GM23338 (cell line): ENCODE measurements around the gene LIAS. TPM values are rescaled to one million over a fixed set of nuclear protein-coding genes. Genes with fewer than 3 reads are reported as not detected.

ENCODE experiments used
- ATAC-seq: fragments of 200-7000 bp; cut with Tn5 transposase; 3 replicates; pipeline ENCODE4 v1.9.1; 2020
- DNase-seq: peaks from one replicate; pipeline ENCODE4 v3.0.0-alpha.2; 2015; ENCODE audit warnings: low spot score
- H2AFZ ChIP-seq: fragments of 200-600 bp; sonication (generic); 2 replicates; pipeline ENCODE4 v1.8.0; 2016; ENCODE audit warnings: antibody characterized with exemption, mild to moderate bottlenecking, moderate library complexity
- H3F3A ChIP-seq: fragments of 200-600 bp; sonication (generic); replicated peaks from 2 replicates; pipeline ENCODE4 v1.8.0; 2017; ENCODE audit warnings: antibody characterized with exemption, mixed run types, low read depth
- H3K27ac ChIP-seq: fragments of 200-600 bp; sonication (generic); 2 replicates; pipeline ENCODE4 v1.6.1; 2016; ENCODE audit warnings: low read depth
- H3K27me3 ChIP-seq: fragments of 200-600 bp; sonication (generic); 2 replicates; pipeline ENCODE4 v1.8.0; 2016; ENCODE audit warnings: mild to moderate bottlenecking, mixed run types, moderate library complexity; ENCODE audit not compliant: insufficient read depth
- H3K36me3 ChIP-seq: fragments of 200-600 bp; sonication (generic); 2 replicates; pipeline ENCODE4 v1.8.0; 2016; ENCODE audit warnings: mild to moderate bottlenecking; ENCODE audit not compliant: insufficient read depth
- H3K4me1 ChIP-seq: fragments of 200-600 bp; sonication (generic); 2 replicates; pipeline ENCODE4 v1.8.0; 2016; ENCODE audit warnings: mild to moderate bottlenecking, moderate library complexity; ENCODE audit not compliant: insufficient read depth
- H3K4me2 ChIP-seq: fragments of 200-600 bp; sonication (generic); 2 replicates; pipeline ENCODE4 v1.7.1; 2017; ENCODE audit warnings: mixed run types
- H3K4me3 ChIP-seq: fragments of 200-600 bp; sonication (generic); 2 replicates; pipeline ENCODE4 v1.6.1; 2016; ENCODE audit warnings: mixed run types
- H3K79me2 ChIP-seq: fragments of 200-600 bp; sonication (generic); replicated peaks from 2 replicates; pipeline ENCODE4 v1.8.0; 2017; ENCODE audit warnings: mild to moderate bottlenecking; ENCODE audit not compliant: insufficient read depth
- H3K9me2 ChIP-seq: fragments of 200-600 bp; sonication (generic); 2 replicates; pipeline ENCODE4 v1.8.0; 2017; ENCODE audit not compliant: insufficient read depth
- H4K20me1 ChIP-seq: fragments of 200-600 bp; sonication (generic); replicated peaks from 2 replicates; pipeline ENCODE4 v1.8.0; 2017; ENCODE audit warnings: mild to moderate bottlenecking; ENCODE audit not compliant: insufficient read depth
- H3K27ac Mint-ChIP-seq: 2 replicates; pipeline ENCODE4 v1.8.0; 2020; ENCODE audit warnings: inconsistent platforms, mild to moderate bottlenecking, moderate library complexity, mixed read lengths
- H3K27me3 Mint-ChIP-seq: 3 replicates; pipeline ENCODE4 v1.8.0; 2022; ENCODE audit warnings: low read depth, mild to moderate bottlenecking, moderate library complexity, mixed read lengths, inconsistent platforms; ENCODE audit not compliant: insufficient read depth, poor library complexity
- H3K36me3 Mint-ChIP-seq: 3 replicates; pipeline ENCODE4 v1.8.0; 2021; ENCODE audit warnings: low read depth, mild to moderate bottlenecking, inconsistent platforms, moderate library complexity, mixed read lengths
- H3K4me1 Mint-ChIP-seq: 3 replicates; pipeline ENCODE4 v1.8.0; 2020; ENCODE audit warnings: mild to moderate bottlenecking, inconsistent platforms, mixed read lengths
- H3K4me3 Mint-ChIP-seq: 3 replicates; pipeline ENCODE4 v1.8.0; 2021; ENCODE audit warnings: moderate library complexity, mild to moderate bottlenecking, inconsistent platforms, mixed read lengths
- H3K9me3 Mint-ChIP-seq: 3 replicates; pipeline ENCODE4 v1.8.0; 2020; ENCODE audit warnings: moderate library complexity, mild to moderate bottlenecking, inconsistent platforms, mixed read lengths
- CREB1 ChIP-seq: fragments of 250-450 bp; sonication (Bioruptor Pico); IDR thresholded peaks from 2 replicates; pipeline ENCODE4 v1.5.0; 2020; ENCODE audit warnings: low read depth, mild to moderate bottlenecking, moderate library complexity
- EZH2 ChIP-seq: fragments of 200-600 bp; sonication (generic); IDR thresholded peaks from one replicate; pipeline ENCODE4 v1.8.0; 2017; ENCODE audit warnings: antibody characterized with exemption, mild to moderate bottlenecking, low read depth; ENCODE audit not compliant: unreplicated experiment
- EZH2phosphoT487 ChIP-seq: fragments of 200-600 bp; sonication (generic); IDR thresholded peaks from one replicate; pipeline ENCODE4 v1.8.1; 2018; ENCODE audit warnings: antibody characterized with exemption; ENCODE audit not compliant: unreplicated experiment
- JUNB ChIP-seq: IDR thresholded peaks from one replicate; pipeline ENCODE4 v1.6.1; 2016; ENCODE audit warnings: antibody characterized with exemption; ENCODE audit not compliant: unreplicated experiment
- NANOG ChIP-seq: IDR thresholded peaks from 2 replicates; pipeline ENCODE4 v1.6.1; 2016; ENCODE audit warnings: antibody characterized with exemption, borderline replicate concordance
- POLR2AphosphoS5 ChIP-seq: IDR thresholded peaks from 2 replicates; pipeline ENCODE4 v1.6.1; 2016; ENCODE audit warnings: antibody characterized with exemption, low read depth
- STAT1 ChIP-seq: IDR thresholded peaks from one replicate; pipeline ENCODE4 v1.6.1; 2016; ENCODE audit warnings: antibody characterized with exemption; ENCODE audit not compliant: unreplicated experiment
- ZNF114 ChIP-seq: fragments of 250-450 bp; sonication (Bioruptor Pico); IDR thresholded peaks from 2 replicates; pipeline ENCODE4 v1.5.0; 2020; ENCODE audit warnings: mild to moderate bottlenecking, moderate library complexity
- ZNF331 ChIP-seq: fragments of 250-450 bp; sonication (Bioruptor Pico); IDR thresholded peaks from 2 replicates; pipeline ENCODE4 v1.5.0; 2020; ENCODE audit warnings: low read depth, mild to moderate bottlenecking, moderate library complexity
- polyA plus RNA-seq: library from polyadenylated mRNA; unstranded; fragments of >200 nt; fragmentation: Nextera tagmentation; extraction: Ambion mirVana; gene quantifications from 2 replicates; pipeline ENCODE4 v1.2.1, GENCODE V29; 2016
- total RNA-seq: library from RNA; depleted of rRNA; stranded (reverse); fragments of >200 nt; shearing (Covaris generic); gene quantifications from 2 replicates; pipeline ENCODE4 v1.2.3, GENCODE V29; 2014
- TF ChIP-seq, protein P1 (sequence below), 2 experiments: fragments of 200-600 bp in 1 of 2; sonication (generic) in 1 of 2; conservative IDR thresholded peaks; 2 replicates each; pipeline versions ENCODE4 v1.5.1 to v1.6.1; 2016 to 2017; ENCODE audit warnings: antibody characterized with exemption in 2 of 2, low read depth in 2 of 2, mild to moderate bottlenecking in 2 of 2, moderate library complexity in 1 of 2
- TF ChIP-seq, protein P2 (sequence below): IDR thresholded peaks from 2 replicates; pipeline ENCODE4 v1.6.1; 2016; ENCODE audit warnings: antibody characterized with exemption
- TF ChIP-seq, protein P3 (sequence below): fragments of 250-450 bp; sonication (Bioruptor Pico); IDR thresholded peaks from 2 replicates; pipeline ENCODE4 v1.5.0; 2020; ENCODE audit warnings: mild to moderate bottlenecking, moderate library complexity
- TF ChIP-seq, protein P4 (sequence below): IDR thresholded peaks from one replicate; pipeline ENCODE4 v1.6.1; 2018; ENCODE audit warnings: antibody characterized with exemption; ENCODE audit not compliant: unreplicated experiment

The LIAS gene
- total and polyA plus RNA-seq, 2 experiments from 2014 or later: 17.5 to 18.7 TPM

DNA sequence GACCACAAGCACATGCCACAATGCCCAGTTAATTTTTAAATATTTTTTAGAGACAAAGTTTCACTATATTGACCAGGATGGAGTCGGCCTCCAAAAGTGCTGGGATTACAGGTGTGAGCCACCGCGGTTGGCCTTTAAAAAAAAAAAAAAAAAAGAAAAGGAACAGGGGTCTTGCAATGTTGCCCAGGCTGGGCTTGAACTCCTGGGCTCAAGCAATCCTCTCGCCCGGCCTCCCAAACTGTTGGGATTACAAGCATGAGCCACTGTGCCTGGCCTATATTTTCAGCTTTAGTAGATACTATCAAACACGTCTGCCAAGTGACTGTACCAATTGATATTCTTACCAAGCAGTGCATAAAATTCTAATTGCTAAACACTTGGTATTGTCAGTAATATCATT lies 59.6 kb downstream of the LIAS start:
- TF ChIP-seq POLR2AphosphoS5: no peak
- TF ChIP-seq ZNF331: no peak
- no peak for TF ChIP-seq NANOG
- no peak for TF ChIP-seq JUNB
- no peak for TF ChIP-seq STAT1
- TF ChIP-seq, protein P1, sequence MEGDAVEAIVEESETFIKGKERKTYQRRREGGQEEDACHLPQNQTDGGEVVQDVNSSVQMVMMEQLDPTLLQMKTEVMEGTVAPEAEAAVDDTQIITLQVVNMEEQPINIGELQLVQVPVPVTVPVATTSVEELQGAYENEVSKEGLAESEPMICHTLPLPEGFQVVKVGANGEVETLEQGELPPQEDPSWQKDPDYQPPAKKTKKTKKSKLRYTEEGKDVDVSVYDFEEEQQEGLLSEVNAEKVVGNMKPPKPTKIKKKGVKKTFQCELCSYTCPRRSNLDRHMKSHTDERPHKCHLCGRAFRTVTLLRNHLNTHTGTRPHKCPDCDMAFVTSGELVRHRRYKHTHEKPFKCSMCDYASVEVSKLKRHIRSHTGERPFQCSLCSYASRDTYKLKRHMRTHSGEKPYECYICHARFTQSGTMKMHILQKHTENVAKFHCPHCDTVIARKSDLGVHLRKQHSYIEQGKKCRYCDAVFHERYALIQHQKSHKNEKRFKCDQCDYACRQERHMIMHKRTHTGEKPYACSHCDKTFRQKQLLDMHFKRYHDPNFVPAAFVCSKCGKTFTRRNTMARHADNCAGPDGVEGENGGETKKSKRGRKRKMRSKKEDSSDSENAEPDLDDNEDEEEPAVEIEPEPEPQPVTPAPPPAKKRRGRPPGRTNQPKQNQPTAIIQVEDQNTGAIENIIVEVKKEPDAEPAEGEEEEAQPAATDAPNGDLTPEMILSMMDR (conservative IDR thresholded peaks at IDR 0.05; ENCODE audit: low read depth in 2 of 2): no peak
- no peak for TF ChIP-seq EZH2phosphoT487
- TF ChIP-seq, protein P2, sequence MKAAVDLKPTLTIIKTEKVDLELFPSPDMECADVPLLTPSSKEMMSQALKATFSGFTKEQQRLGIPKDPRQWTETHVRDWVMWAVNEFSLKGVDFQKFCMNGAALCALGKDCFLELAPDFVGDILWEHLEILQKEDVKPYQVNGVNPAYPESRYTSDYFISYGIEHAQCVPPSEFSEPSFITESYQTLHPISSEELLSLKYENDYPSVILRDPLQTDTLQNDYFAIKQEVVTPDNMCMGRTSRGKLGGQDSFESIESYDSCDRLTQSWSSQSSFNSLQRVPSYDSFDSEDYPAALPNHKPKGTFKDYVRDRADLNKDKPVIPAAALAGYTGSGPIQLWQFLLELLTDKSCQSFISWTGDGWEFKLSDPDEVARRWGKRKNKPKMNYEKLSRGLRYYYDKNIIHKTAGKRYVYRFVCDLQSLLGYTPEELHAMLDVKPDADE: no peak
- TF ChIP-seq EZH2: no peak
- TF ChIP-seq, protein P3, sequence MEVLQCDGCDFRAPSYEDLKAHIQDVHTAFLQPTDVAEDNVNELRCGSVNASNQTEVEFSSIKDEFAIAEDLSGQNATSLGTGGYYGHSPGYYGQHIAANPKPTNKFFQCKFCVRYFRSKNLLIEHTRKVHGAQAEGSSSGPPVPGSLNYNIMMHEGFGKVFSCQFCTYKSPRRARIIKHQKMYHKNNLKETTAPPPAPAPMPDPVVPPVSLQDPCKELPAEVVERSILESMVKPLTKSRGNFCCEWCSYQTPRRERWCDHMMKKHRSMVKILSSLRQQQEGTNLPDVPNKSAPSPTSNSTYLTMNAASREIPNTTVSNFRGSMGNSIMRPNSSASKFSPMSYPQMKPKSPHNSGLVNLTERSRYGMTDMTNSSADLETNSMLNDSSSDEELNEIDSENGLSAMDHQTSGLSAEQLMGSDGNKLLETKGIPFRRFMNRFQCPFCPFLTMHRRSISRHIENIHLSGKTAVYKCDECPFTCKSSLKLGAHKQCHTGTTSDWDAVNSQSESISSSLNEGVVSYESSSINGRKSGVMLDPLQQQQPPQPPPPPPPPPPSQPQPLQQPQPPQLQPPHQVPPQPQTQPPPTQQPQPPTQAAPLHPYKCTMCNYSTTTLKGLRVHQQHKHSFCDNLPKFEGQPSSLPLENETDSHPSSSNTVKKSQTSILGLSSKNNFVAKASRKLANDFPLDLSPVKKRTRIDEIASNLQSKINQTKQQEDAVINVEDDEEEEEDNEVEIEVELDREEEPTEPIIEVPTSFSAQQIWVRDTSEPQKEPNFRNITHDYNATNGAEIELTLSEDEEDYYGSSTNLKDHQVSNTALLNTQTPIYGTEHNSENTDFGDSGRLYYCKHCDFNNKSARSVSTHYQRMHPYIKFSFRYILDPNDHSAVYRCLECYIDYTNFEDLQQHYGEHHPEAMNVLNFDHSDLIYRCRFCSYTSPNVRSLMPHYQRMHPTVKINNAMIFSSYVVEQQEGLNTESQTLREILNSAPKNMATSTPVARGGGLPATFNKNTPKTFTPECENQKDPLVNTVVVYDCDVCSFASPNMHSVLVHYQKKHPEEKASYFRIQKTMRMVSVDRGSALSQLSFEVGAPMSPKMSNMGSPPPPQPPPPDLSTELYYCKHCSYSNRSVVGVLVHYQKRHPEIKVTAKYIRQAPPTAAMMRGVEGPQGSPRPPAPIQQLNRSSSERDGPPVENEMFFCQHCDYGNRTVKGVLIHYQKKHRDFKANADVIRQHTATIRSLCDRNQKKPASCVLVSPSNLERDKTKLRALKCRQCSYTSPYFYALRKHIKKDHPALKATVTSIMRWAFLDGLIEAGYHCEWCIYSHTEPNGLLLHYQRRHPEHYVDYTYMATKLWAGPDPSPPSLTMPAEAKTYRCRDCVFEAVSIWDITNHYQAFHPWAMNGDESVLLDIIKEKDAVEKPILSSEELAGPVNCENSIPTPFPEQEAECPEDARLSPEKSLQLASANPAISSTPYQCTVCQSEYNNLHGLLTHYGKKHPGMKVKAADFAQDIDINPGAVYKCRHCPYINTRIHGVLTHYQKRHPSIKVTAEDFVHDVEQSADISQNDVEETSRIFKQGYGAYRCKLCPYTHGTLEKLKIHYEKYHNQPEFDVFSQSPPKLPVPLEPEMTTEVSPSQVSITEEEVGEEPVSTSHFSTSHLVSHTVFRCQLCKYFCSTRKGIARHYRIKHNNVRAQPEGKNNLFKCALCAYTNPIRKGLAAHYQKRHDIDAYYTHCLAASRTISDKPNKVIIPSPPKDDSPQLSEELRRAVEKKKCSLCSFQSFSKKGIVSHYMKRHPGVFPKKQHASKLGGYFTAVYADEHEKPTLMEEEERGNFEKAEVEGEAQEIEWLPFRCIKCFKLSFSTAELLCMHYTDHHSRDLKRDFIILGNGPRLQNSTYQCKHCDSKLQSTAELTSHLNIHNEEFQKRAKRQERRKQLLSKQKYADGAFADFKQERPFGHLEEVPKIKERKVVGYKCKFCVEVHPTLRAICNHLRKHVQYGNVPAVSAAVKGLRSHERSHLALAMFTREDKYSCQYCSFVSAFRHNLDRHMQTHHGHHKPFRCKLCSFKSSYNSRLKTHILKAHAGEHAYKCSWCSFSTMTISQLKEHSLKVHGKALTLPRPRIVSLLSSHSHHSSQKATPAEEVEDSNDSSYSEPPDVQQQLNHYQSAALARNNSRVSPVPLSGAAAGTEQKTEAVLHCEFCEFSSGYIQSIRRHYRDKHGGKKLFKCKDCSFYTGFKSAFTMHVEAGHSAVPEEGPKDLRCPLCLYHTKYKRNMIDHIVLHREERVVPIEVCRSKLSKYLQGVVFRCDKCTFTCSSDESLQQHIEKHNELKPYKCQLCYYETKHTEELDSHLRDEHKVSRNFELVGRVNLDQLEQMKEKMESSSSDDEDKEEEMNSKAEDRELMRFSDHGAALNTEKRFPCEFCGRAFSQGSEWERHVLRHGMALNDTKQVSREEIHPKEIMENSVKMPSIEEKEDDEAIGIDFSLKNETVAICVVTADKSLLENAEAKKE (CRISPR knock-in tag): no peak
- no peak for TF ChIP-seq CREB1 (CRISPR knock-in tag)
- TF ChIP-seq, protein P4, sequence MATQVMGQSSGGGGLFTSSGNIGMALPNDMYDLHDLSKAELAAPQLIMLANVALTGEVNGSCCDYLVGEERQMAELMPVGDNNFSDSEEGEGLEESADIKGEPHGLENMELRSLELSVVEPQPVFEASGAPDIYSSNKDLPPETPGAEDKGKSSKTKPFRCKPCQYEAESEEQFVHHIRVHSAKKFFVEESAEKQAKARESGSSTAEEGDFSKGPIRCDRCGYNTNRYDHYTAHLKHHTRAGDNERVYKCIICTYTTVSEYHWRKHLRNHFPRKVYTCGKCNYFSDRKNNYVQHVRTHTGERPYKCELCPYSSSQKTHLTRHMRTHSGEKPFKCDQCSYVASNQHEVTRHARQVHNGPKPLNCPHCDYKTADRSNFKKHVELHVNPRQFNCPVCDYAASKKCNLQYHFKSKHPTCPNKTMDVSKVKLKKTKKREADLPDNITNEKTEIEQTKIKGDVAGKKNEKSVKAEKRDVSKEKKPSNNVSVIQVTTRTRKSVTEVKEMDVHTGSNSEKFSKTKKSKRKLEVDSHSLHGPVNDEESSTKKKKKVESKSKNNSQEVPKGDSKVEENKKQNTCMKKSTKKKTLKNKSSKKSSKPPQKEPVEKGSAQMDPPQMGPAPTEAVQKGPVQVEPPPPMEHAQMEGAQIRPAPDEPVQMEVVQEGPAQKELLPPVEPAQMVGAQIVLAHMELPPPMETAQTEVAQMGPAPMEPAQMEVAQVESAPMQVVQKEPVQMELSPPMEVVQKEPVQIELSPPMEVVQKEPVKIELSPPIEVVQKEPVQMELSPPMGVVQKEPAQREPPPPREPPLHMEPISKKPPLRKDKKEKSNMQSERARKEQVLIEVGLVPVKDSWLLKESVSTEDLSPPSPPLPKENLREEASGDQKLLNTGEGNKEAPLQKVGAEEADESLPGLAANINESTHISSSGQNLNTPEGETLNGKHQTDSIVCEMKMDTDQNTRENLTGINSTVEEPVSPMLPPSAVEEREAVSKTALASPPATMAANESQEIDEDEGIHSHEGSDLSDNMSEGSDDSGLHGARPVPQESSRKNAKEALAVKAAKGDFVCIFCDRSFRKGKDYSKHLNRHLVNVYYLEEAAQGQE: no peak
- no peak for TF ChIP-seq ZNF114 (CRISPR knock-in tag)
- Histone ChIP-seq H3K36me3 (peaks cover 9% of the 10 kb centered on the region), H2AFZ (no peak overlapping the region), H3K4me1 (no peaks in the 10 kb centered on the region), H3K4me3 (no peak overlapping the region), H3K27me3 (no peaks in the 10 kb centered on the region), H3K27ac (no peak overlapping the region), H3K4me2 (no peak overlapping the region), H3K9me2 (no peaks in the 10 kb centered on the region), H3F3A (0 out of 2 replicates have a peak, but pooled peaks cover 3% of the 10 kb centered on the region), H4K20me1 (peaks cover 10% of the 10 kb centered on the region; the same call in 1 of the 2 replicates), H3K79me2 (peaks cover 60% of the 10 kb centered on the region)
- Mint-ChIP-seq H3K4me1 (no peaks in the 10 kb centered on the region), H3K4me3 (no peak overlapping the region), H3K9me3 (no peaks in the 10 kb centered on the region), H3K27ac (no peak overlapping the region), H3K27me3 (no peaks in the 10 kb centered on the region), H3K36me3 (peaks cover 29% of the 10 kb centered on the region; the same call in 2 of the 3 replicates)
- ATAC-seq (no peak), DNase-seq (no peak)
